Fibroblast of skin of right quadriceps (primary cell): Measurements from ENCODE around the gene TTLL11.
"Not testable (repeated sequence)": the region's sequence is repeated elsewhere in the genome, so short reads cannot be mapped to it uniquely, and the experiment has no call there.

ENCODE experiments used
- DNase-seq: peaks from one replicate; pipeline ENCODE4 v3.0.0-alpha.2; 2013

TTLL11 gene

DNA sequence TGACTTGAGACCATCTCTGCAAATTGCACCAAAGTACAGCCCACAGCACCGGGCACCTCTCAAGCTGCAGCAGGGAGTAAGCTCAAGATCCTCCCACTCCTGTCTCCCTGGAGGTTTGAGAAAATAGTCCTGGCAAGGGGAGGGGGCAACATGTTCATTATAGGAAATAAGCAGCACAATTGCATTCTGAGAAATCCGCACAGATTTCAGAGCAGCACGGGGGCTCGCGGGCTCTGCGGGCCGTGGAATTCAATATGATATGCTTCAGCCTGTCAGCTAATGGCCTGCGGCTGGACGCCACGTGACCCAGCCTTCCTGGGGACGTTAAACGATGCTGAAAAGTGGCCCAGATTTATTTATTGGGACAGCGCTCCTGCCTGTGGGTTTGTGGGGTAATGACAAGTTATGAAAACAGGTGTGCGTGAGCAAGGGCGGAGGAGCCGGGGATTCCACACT, 285.3 kb downstream of the TTLL11 start:
- DNase-seq = no peak

DNA sequence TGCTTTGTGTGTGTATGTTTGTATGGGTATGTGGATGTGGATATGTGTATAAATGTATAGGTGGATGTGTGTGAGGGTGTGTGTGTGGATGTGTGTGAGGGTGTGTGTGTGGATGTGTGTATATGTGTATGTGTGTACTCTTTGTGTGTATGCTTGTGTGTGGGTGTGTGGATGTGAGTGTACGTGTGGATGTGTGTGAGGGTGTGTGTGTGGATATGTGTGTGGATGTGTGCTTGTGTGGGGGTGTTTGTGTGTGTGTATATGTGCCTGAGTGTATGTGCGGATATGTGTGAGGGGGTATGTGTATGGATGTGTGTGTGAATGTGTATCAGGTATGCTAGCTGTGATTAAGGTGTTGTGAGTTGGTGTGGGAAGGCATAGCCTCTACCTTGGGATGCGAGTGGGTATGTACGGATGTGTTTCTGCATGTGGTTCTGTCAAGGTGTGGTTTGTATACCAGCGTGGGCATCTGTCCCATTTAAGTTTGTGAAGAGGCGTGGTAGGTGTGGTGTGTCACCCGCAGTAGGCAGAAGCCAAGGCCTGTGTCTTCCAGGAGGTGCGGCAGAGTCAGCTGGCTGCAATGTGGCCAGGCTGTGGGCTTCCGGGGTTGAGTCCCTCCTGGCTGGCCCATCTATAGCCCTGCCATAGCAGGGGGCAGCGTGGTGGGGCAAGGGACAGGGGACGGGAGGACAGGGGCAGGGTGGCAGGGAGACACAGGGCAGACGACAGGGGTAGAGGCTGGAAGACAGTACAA, 285.9 kb downstream of the TTLL11 start:
- no peak for DNase-seq

DNA sequence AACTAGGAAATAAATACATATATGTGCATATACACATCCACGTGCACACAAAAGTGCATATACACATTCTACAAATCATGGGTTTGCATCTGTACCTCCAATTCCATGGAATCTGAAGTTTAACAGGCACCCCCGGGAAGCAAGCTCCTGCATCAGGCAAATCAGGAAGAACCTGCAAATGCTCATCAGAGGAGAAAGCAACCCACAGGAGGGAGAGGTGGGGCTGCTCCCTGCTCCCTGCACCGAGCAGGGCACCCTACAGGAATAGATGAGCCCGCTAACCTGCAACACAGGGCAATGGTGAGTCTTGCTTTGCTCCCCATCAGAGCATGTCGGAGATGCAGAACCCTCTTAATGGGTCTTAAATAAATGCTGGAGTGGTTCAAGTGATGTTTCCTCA, 290.4 kb downstream of the TTLL11 start:
- no peak for DNase-seq

DNA sequence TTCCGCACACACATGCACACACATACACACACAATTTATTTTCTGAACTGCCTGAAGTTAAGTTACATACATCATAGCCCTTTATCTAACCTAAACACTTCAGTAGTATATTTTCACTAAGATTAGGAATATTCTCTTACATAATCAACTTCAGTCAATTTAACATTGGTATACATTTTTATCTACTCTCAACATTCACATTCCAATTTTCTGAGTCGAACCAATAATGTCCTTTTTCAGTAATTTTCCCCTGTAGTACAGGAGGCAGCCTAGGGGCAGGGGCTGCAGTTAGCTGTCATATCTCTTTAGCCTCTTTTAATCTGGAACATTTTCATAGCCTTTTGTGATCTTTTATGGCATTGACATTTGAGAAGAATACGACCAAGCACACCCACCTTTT, 291.5 kb downstream of the TTLL11 start:
- DNase-seq = no peak

DNA sequence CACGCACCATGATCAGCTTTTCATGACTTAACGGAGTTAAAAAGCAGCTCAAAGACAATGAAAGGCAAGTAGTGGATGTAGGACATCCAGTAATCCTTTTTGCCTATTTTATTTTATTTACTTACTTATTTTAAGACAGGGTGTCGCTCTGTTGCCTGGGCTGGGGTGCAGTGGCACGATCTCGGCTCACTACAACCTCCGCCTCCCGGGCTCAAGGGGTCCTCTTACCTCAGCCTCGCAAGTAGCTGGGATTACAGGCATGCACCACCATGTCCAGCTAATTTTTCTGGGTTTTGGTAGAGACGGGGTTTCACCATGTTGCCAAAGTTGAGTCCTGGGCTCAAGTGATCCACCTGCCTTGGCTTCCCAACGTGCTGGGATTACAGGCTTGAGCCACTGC, 292.7 kb downstream of the TTLL11 start:
- DNase-seq = no peak

DNA sequence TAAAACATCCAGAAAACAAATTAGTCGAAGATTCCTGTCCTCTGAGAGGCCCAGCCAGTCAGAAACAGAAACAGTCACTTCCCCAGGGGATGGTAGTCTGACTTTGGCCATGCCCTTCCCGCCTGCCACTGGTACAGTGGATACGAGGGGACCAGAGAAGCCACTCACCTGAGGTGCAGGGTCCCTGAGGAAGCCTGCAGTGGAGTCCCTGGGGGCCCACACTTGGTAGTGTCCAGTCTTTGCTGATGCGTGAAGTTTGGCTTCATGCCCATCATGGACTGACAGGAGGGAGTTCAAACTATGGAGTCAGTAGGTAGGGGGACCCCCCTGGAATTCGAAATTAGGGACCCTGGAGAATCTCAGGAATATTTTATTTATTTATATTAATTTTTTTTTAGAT, 294.2 kb downstream of the TTLL11 start:
- no peak for DNase-seq

DNA sequence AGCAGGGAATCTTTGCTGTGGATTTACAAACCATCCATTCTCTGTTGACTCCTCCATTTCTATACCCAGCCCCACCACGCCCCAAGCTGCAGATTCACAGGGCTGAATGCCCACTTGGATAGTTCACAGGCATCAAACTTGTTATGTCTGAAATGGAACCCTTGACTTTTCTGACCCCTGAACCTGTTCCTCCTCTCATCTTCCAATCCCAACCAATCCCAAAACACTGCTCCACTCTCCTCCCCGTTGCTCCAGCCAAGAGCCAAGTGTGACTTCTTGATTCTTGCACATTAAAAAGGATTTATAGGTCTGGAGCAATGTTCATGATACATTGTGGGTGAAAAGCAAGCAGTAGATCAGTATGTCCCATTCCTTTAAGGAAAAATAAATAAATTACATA, 296.0 kb downstream of the TTLL11 start:
- DNase-seq = no peak

DNA sequence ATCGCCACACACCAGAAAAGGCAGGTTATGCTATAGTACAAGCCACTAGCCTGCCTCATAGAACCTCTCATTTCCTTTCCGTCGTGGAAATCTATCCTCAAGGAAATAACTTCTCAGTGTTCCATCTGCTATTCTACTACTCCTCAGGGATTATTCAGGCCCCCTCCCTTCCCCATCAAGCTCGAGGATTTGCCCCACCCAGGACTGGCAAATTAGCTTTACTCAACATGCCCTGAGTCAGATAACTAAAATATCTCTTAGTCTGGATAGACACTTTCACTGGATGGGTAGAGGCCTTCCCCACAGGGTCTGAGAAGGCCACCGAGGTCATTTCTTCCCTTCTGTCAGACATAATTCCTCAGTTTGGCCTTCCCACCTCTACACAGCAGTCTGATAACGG, 298.8 kb downstream of the TTLL11 start:
- not testable (repeated sequence) for DNase-seq

DNA sequence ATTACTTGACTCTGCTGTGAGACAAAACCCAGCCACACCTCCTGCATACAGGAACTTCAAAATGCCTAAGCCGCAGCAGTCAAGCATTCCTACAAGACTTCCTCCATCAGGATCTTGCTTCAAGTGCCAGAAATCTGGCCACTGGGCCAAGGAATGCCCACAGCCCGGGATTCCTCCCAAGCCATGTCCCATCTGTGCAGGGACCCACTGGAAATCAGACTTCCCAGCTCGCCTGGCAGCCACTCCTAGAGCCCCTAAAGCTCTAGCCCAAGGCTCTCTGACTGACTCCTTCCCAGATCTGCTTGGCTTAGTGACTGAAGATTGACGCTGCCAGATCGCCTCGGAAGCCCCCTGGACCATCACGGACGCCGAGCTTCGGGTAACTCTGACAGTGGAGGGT, 300.6 kb downstream of the TTLL11 start:
- DNase-seq = not testable (repeated sequence)

DNA sequence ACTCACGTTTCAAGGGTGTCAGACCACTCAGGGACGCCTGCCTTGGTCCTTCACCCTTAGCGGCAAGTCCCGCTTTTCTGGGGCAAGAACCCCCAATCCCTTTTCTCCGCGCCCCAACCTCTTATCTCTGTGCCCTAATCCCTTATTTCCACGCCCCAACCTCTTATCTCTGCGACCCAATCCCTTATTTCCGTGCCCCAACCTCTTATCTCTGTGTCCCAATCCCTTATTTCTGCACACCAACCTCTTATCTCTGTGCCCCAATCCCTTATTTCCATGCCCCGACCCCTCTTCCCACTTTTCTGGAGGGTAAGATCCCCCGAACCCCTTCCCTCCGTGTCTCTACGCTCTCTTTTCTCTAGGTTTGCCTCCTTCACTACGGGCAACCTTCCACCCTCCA, 302.3 kb downstream of the TTLL11 start:
- DNase-seq = no peak

DNA sequence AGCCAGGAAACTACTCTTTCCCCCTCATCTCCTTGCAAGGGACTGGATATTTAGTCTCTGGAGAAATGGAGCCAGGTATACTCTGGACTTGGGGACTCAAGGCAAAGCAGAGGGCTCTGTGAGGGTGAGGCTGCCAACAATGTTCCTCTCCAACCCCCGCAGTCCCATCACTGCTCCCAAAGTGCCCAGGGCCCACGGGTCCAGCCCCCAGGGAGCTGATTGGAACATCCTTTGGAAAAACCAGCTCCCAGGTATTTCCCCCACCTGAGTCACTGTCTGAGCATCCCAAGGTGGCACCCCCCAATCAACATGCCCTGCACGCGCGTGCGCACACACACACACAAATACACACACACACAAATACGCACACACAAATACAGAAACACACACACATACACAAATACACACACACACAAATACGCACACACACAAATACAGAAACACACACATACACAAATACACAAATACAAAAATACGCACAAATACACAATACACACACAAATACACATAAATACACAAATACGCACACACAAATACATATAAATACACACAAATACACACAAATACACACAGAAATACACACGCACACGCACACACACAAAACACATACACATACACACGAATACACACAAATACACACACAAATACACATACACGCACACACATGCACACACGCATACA, 304.3 kb downstream of the TTLL11 start:
- DNase-seq = no peak

DNA sequence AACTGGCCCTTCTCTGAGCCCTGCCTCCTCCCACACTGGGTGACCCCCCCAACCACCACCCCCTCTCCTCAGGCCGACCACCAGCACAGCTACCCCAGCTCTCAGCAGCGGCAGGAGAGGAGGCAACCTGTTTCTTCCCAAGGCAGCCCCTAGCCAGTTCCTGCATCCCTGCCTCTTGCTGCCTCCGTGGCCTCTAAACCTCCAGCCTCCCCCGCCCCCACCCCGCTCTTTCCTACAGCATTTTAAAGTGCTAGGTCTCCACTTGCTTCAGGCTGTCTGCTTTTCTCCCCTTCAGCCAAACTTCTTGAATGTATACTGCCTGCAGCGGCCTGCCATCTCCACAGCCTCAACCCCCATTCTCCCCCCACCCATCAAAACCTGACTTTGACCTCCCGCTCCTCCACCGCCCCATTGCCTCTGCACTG, 306.1 kb downstream of the TTLL11 start:
- no peak for DNase-seq

DNA sequence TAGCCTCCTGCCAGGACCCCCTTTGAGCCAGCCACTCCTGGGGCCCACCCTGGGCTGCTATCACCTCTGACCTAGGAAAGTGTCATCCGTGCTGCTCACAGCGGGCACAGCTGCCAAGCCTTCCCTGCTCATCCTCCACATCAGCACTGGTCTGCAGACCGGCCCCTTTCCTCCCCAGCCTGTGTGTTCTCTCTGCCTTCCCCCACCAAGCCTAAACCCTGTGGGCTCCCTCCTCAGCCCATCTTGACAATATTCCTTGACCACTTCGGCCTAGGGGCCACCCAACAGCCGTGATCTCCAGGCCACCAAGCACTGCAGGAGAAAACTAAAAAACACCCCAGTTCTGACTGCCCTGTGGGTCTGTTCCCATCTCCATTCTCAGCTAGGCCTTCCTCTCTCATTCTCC, 306.6 kb downstream of the TTLL11 start:
- no peak for DNase-seq

DNA sequence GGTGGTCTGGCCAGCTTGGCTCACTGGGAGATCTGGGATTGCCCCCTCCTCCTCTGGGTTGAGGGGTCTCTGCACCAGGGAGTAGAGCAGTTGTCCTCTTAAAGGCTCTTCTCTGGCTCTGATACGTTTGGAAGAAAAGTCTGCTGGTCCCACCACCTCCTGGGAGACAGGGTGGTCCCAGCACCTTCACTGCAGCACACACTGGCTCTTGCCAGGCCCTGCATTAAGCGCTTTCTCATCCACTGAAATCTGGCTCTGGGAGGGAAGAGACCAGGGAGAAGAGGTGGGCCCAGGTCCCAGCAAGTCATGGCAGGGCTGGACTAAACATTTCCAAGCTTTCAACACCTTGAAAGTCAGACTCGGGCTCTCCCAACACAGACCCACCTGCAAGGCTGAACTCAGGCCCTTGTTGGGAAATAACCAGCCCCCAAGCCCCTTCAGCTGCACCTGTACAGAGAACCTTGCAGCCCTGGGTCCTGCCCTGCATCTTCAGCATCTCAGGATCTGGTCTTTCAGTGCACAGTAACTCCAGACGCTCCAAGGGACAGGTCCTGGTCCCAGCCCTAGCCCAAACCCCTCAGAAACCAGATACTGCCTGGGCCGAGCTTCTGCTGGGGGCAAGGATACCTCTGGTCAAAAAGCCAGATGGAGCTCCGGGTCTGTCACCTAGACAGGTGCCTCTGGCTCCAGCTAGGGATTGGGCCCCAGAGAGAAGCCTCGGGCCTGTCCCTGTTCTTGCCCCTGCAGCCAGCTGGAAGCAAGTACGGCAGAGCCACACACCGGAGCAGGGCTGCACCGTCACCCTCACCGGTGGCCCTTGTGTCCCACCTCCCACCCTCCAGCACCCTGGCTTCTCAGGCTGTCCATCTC, 307.2 kb downstream of the TTLL11 start:
- DNase-seq = no peak

DNA sequence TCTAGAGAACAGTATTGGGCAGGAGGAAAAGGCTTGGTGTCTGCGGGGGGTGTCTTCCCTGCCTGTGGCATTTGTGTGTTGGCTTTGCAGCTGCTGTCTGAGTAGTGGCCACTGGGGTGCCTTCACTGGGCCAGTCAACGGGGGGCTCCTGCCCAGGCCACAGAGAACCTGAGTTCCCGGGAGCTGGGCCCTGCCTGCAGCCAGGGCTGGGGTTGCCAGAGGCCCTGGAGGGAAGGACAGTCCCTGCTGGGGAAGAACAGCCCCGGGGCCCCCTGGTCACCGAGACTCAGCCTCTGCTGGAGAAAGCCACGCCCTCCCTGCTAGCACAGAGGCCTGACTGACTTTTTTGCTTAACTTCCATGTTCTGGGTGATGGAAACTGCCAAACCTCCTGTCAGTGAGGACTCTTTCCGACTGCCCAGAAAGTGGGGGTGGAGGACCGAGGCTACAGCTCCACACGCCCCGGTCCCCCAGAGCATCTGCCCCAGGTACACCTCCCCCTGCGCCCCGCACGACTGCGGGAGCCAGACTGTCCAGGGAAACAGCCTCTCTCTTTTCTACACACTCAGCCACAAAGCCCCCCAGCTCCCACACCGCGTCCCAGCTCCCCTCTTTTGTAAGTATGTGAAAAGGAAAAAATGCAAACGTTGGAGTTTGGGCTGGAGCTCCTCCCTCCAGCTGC, 308.2 kb downstream of the TTLL11 start:
- no peak for DNase-seq

DNA sequence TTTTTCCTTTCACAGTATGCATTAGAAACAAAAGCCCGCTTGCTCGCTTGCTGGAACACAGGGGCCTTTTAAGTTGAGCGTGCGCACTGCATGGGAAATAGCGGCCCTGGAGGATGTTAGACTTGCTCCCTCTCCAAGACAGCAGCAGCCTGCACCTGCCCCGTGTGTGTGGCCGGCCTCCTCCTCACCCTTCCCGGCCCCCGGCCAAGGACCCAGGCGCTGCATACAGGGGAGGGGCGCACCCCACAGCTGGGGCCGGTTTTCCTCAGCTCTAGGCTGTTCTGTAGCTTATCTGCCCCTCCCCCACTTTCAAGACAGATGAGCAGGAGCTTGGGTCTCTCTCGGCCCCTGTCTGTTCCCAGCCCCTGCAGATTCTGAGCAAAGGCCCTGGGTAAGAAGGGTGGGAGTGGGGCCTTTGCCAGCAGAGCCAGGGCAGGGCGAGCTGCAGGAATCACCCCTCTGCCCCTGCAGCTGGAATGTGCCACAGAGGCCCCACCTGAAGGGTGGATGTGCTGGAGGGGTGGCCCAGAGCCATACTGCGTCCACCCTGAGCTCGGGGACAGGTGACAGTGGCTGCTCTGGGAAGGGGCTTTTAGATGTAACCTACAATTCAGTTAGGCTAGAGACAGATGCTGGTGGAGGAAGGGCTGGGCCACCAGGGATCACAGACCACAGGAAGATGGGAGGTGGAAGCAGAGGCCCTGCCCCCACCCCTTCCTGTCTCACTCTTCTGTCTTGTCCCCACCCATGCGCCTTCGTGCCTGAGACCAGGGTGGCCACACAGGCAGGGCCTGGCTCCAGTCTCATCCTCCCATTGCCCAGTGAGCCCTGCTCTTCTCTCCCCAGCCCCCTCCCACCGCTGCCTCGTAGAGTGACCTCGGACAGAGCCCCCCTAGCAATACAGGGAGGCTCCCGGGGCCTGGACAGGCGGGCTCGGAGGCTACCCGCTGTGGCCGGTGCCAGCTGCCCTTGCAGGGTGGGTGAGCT, 309.3 kb downstream of the TTLL11 start:
- DNase-seq = no peak

DNA sequence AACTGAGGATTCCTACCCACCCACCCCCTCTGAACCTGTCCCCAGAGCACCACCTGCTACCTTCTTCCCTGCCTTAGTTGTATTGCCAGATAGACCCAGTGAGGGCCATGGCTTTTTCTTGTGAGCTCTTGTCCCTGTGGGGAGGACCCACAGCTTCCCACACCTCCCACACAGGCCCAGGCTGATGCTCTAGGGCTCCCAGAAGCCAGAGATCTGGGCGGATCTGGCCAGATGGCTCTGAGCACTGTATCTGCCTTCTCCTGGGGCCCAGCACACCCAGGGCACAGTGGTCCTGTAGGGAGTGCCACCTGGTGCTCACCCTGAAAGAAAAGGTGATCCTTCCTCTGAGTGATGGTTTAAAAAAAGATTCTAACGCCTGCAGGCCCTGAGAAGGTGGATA, 310.0 kb downstream of the TTLL11 start:
- no peak for DNase-seq

DNA sequence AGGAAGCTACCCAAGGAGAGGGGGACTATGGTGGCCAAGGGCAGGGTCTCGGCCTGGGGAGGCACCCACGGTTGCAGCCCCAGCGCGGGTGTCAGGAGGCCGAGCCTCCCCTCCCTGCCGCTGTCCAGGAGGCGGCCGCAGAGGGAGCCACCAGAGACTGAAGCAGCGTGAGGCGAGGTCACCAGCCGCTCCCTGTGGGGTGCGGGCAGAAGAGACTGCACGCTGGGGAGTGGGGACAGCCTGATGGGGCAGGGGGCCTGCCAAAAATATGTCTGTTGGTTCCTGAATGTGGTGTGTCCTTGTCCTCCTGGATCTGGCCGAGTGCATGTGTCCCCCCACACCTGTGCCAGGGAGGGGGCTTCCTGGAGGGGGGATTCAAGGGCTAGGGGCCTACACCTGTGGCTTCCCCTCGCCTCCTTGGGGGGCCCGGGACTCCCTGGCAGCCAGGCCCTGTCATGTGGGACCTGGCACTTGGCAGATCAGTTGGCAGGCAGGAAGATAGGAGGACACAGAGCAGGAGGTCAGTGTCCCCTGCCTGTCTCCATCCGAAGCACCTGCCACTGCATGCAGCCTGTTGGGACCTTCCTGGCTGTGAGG, 310.5 kb downstream of the TTLL11 start:
- no peak for DNase-seq

DNA sequence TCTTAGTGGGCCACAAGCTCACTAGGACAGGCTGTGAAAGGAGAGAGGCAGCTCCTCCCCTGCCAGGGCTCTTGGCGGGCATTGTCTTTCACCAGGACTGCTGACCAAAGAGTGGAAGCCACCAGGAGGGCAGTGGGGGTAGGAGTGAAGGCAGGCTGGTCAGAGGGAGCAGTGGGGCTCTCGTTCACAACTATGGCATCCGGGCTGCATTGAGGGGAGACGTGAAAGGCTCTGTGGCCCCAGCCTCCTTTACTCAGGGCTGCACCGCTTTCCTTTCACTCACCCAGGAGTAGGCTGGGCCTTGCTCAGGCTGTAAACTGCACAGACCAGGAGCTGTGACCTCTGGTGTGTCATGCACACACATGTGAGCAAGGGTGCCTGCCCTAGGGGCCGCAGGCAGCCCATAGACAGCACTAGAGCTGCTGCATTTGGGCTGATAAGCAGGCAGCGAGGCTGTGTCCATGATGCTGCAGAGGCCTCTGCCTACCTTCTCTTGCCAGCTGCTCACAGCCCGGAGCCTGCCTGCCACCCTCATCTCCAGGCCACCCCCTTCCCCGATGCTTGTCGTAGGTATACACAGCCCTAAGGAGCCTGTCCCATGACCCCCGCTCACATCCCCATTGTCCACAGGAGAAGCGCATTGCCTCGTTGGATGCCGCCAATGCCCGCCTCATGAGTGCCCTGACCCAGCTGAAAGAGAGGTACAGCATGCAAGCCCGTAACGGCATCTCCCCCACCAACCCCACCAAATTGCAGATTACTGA, 311.2 kb downstream of the TTLL11 start:
- DNase-seq = no peak

DNA sequence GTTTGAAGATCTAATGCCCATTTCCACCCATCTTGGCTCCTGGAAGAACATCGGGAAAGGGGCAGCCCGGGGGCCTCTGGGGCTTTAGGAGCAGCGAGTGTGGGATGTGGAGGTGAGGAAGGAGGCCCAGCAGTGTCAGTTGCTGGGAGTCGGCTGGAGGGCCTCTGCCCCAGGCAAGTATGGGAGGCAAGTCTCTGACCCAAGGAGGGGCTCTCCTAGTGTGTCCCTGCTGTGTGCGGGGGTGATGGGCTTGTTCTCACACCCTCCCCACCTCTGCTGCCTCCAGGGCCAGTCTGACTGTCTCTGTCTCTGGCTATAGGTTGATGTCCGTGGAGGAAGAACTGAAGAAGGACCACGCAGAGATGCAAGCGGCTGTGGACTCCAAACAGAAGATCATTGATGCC, 312.0 kb downstream of the TTLL11 start:
- DNase-seq = no peak
